K562 (cell line): ENCODE results near the gene SLCO2B1. TPM values are rescaled to one million over a fixed set of nuclear protein-coding genes. Genes with fewer than 3 reads are reported as not detected.

Source experiments
- ATAC-seq: fragments of 200-7000 bp; cut with Tn5 transposase; 3 replicates; pipeline ENCODE4 v1.9.1; 2020; ENCODE audit warnings: moderate library complexity
- BruUV-seq: library from RNA; stranded (reverse); fragments of 400-500 nt; replicated peaks from 2 replicates; lab custom pipeline; 2021; lab: Mats Ljungman, UMichigan
- CTCF ChIA-PET: fragments of 300-600 bp; formaldehyde crosslinking; extraction: SDS; loops from one replicate; lab custom pipeline; 2021; ENCODE audit warnings: low intra/inter-chr PET ratio; lab: Yijun Ruan, JAX
- POLR2A ChIA-PET: fragments of 300-600, 350-650 bp; sonication (Branson Sonifier 250); formaldehyde crosslinking; extraction: SDS; loops from one replicate; lab custom pipeline; 2021; ENCODE audit warnings: antibody characterized with exemption, inconsistent platforms; lab: Yijun Ruan, JAX
- DNase-seq, 4 experiments: peaks; one replicate each; pipeline versions ENCODE4 v3.0.0 to v3.0.0-alpha.2; 2011 to 2018; ENCODE audit warnings: low spot score in 3 of 4, mixed read lengths in 3 of 4; ENCODE audit errors: extremely low read depth in 1 of 4
- FAIRE-seq: peaks from 2 replicates; lab custom pipeline; 2011; peaks lifted over from hg19 to GRCh38; lab: Jason Lieb, UNC
- H2AFZ ChIP-seq: 2 replicates; pipeline ENCODE4 v1.6.0; 2011; ENCODE audit warnings: low read depth, low read length, control low read depth, inconsistent platforms
- H3K27ac ChIP-seq: fragments of 200-600 bp; 3 replicates; pipeline ENCODE4 v1.8.0; 2011; ENCODE audit warnings: low read depth, mild to moderate bottlenecking, control low read depth, inconsistent platforms, low read length, moderate library complexity, mixed read lengths; ENCODE audit errors: extremely low read depth
- H3K27me3 ChIP-seq, 2 experiments: fragments of 300-600 bp in 1 of 2; 2 replicates in 1 of 2; 3 replicates in 1 of 2; pipeline versions ENCODE4 v1.6.0 to v1.8.0; 2011; ENCODE audit warnings: inconsistent platforms in 2 of 2, low read length in 2 of 2, mild to moderate bottlenecking in 1 of 2, mixed read lengths in 1 of 2, moderate library complexity in 1 of 2; ENCODE audit not compliant: control insufficient read depth in 2 of 2, insufficient read depth in 2 of 2
- H3K36me3 ChIP-seq: fragments of 300-600 bp; 3 replicates; pipeline ENCODE4 v1.8.0; 2011; ENCODE audit warnings: mild to moderate bottlenecking, low read length, inconsistent platforms; ENCODE audit not compliant: control insufficient read depth, insufficient read depth
- H3K4me1 ChIP-seq, 2 experiments: fragments of 200-600 bp in 1 of 2; replicated peaks in 1 of 2; 2 replicates in 1 of 2; 3 replicates in 1 of 2; pipeline versions ENCODE4 v1.5.1 to v1.8.0; 2011; ENCODE audit warnings: inconsistent platforms in 2 of 2, low read length in 2 of 2, mild to moderate bottlenecking in 1 of 2, mixed read lengths in 1 of 2, moderate library complexity in 1 of 2; ENCODE audit not compliant: control insufficient read depth in 2 of 2, insufficient read depth in 2 of 2
- H3K4me2 ChIP-seq: 2 replicates; pipeline ENCODE4 v1.6.1; 2011; ENCODE audit warnings: low read length, control low read depth, inconsistent platforms, mixed read lengths; ENCODE audit not compliant: insufficient read depth
- H3K4me3 ChIP-seq: fragments of 200-600 bp; sonication (generic), shearing (Covaris generic); 2 replicates; pipeline ENCODE4 v1.5.1; 2016; ENCODE audit warnings: control low read depth, inconsistent platforms
- H3K79me2 ChIP-seq: fragments of 200-600 bp; 3 replicates; pipeline ENCODE4 v1.8.0; 2011; ENCODE audit warnings: low read length, inconsistent platforms; ENCODE audit not compliant: control insufficient read depth, insufficient read depth
- H3K9ac ChIP-seq, 2 experiments: 2 replicates each; pipeline versions ENCODE4 v1.6.0 to v1.6.1; 2011; ENCODE audit warnings: low read depth in 2 of 2, low read length in 2 of 2, control low read depth in 1 of 2, inconsistent platforms in 1 of 2, mild to moderate bottlenecking in 1 of 2, mixed read lengths in 1 of 2; ENCODE audit not compliant: insufficient read depth in 1 of 2
- H3K9me1 ChIP-seq: one replicate; pipeline ENCODE4 v1.6.0; 2011; ENCODE audit warnings: inconsistent platforms, mild to moderate bottlenecking, low read length, moderate library complexity; ENCODE audit not compliant: control insufficient read depth, insufficient read depth
- H3K9me3 ChIP-seq: replicated peaks from 2 replicates; pipeline ENCODE4 v1.5.1; 2011; ENCODE audit warnings: low read depth, low read length, inconsistent platforms; ENCODE audit not compliant: control insufficient read depth, insufficient read depth
- H4K20me1 ChIP-seq: replicated peaks from 2 replicates; pipeline ENCODE4 v1.6.1; 2011; ENCODE audit warnings: low read length, inconsistent platforms, mixed read lengths; ENCODE audit not compliant: control insufficient read depth, insufficient read depth
- FOSL1 ChIP-seq: fragments of 200-800 bp; sonication (Bioruptor generic); conservative IDR thresholded peaks from 2 replicates; pipeline ENCODE4 v1.6.1; 2016; ENCODE audit warnings: missing genetic modification characterization, missing compliant biosample characterization
- PML ChIP-seq: IDR thresholded peaks from 2 replicates; pipeline ENCODE4 v1.6.1; 2012; ENCODE audit warnings: low read length, inconsistent platforms
- SRSF9 ChIP-seq: fragments of 200-400 bp; formaldehyde crosslinking; IDR thresholded peaks from 2 replicates; pipeline ENCODE4 v1.6.1; 2017; ENCODE audit warnings: low read depth, low read length, borderline replicate concordance
- WGBS: fragments of 100-300 bp; shearing (Covaris generic); methylation state at CpG from one replicate; pipeline ENCODE4 v1.1.6; 2016; ENCODE audit warnings: low coverage, mixed read lengths; ENCODE audit not compliant: insufficient coverage; ENCODE audit errors: missing lambda C conversion rate; 5-methylcytosine and 5-hydroxymethylcytosine counted together
- in situ Hi-C: fragments of 300-500 bp; cut with MboI; formaldehyde crosslinking; loops from 4 replicates; pipeline ENCODE4 v1.15.0; 2018; ENCODE audit warnings: inconsistent platforms, mixed read lengths
- intact Hi-C: fragments of 100-400 bp; cut with micrococcal nuclease; formaldehyde crosslinking; loops from 2 replicates; pipeline ENCODE4 v1.14.2; 2022
- polyA plus RNA-seq, 8 experiments: library from polyadenylated mRNA; depleted of rRNA in 4 of 8; stranded (reverse) in 5 of 8; unstranded in 3 of 8; fragments of >200 nt; fragmentation: Nextera tagmentation in 2 of 8; fragmentation: Illumina TruSeq in 1 of 8; extraction: Ambion mirVana in 2 of 8; extraction: Trizol in 1 of 8; gene quantifications; 2 replicates each; pipeline versions ENCODE4 v1.2.1 to v1.2.3, GENCODE V29; 2011 to 2014; ENCODE audit warnings: inconsistent platforms in 1 of 8, missing spikeins in 1 of 8
- total RNA-seq, 7 experiments: library from RNA; depleted of rRNA in 6 of 7; stranded (reverse); fragments of >200 nt in 6 of 7; fragmentation: Illumina TruSeq in 2 of 7; extraction: Trizol in 2 of 7; gene quantifications; 2 replicates each; pipeline versions ENCODE4 v1.2.1 to v1.2.3, GENCODE V29; 2011 to 2021; ENCODE audit warnings: low replicate concordance in 1 of 7
- TF ChIP-seq, protein P1 (sequence below), 2 experiments: fragments of 450-650 bp; formaldehyde crosslinking in 1 of 2; IDR thresholded peaks; 2 replicates each; pipeline versions ENCODE4 v1.4.0 to v1.6.1; 2014 to 2020; ENCODE audit warnings: mild to moderate bottlenecking in 2 of 2, borderline replicate concordance in 1 of 2, low read depth in 1 of 2
- TF ChIP-seq, protein P2 (sequence below): fragments of 250-450 bp; sonication (Bioruptor Pico); IDR thresholded peaks from 2 replicates; pipeline ENCODE4 v1.8.0; 2021; ENCODE audit warnings: mild to moderate bottlenecking, moderate library complexity
- TF ChIP-seq, protein P3 (sequence below): sonication (generic); formaldehyde crosslinking; IDR thresholded peaks from 2 replicates; pipeline ENCODE4 v1.8.1; 2023; ENCODE audit warnings: mild to moderate bottlenecking, missing genetic modification reagents

Gene SLCO2B1
- total and polyA plus RNA-seq, 9 of the 15 experiments (the other 6 are each of a cell fraction or from before 2014, with no cell fraction given): 0.70 to 14.7 (median 7.6) TPM

DNA sequence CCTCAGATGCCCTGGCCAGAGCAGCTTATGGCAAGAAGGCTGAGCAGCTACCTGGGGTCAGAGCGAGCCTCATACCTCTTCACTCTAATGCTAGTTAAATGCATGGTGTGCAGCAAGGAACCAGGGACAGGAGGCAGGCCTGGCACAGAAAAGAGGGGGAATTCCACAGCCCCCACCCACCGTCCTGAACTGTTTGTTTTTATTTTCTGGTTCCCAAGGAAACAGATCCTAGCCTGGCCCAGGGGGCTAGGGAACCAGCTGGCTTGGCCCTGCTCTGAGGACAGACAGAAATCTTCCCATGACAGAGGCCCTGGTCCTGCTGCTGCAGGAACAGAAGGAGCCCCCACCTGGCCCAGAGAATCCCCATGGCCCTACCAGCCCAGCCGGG is 40.4 kb downstream of the SLCO2B1 start (continued):
- TF ChIP-seq, protein P1, sequence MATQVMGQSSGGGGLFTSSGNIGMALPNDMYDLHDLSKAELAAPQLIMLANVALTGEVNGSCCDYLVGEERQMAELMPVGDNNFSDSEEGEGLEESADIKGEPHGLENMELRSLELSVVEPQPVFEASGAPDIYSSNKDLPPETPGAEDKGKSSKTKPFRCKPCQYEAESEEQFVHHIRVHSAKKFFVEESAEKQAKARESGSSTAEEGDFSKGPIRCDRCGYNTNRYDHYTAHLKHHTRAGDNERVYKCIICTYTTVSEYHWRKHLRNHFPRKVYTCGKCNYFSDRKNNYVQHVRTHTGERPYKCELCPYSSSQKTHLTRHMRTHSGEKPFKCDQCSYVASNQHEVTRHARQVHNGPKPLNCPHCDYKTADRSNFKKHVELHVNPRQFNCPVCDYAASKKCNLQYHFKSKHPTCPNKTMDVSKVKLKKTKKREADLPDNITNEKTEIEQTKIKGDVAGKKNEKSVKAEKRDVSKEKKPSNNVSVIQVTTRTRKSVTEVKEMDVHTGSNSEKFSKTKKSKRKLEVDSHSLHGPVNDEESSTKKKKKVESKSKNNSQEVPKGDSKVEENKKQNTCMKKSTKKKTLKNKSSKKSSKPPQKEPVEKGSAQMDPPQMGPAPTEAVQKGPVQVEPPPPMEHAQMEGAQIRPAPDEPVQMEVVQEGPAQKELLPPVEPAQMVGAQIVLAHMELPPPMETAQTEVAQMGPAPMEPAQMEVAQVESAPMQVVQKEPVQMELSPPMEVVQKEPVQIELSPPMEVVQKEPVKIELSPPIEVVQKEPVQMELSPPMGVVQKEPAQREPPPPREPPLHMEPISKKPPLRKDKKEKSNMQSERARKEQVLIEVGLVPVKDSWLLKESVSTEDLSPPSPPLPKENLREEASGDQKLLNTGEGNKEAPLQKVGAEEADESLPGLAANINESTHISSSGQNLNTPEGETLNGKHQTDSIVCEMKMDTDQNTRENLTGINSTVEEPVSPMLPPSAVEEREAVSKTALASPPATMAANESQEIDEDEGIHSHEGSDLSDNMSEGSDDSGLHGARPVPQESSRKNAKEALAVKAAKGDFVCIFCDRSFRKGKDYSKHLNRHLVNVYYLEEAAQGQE (IDR thresholded peaks at IDR 0.05; ENCODE audit: borderline replicate concordance): no peak
- TF ChIP-seq, protein P1 (CRISPR knock-in tag; IDR thresholded peaks at IDR 0.05; ENCODE audit: low read depth): no peak
- TF ChIP-seq PML: no peak

DNA sequence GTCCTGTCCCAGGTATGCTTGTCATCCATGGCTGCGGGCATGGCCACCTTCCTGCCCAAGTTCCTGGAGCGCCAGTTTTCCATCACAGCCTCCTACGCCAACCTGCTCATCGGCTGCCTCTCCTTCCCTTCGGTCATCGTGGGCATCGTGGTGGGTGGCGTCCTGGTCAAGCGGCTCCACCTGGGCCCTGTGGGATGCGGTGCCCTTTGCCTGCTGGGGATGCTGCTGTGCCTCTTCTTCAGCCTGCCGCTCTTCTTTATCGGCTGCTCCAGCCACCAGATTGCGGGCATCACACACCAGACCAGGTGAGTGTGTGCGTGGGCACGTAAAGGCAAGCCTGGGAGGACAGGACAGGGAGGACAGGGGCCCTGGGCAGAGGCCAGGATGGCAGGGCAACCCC is 42.4 kb downstream of the SLCO2B1 start:
- FAIRE-seq: no peak
- ATAC-seq: no peak
- 35% methylated on average over 15 of the region's 15 CpGs for WGBS
- TF ChIP-seq FOSL1: no peak
- TF ChIP-seq, protein P2, sequence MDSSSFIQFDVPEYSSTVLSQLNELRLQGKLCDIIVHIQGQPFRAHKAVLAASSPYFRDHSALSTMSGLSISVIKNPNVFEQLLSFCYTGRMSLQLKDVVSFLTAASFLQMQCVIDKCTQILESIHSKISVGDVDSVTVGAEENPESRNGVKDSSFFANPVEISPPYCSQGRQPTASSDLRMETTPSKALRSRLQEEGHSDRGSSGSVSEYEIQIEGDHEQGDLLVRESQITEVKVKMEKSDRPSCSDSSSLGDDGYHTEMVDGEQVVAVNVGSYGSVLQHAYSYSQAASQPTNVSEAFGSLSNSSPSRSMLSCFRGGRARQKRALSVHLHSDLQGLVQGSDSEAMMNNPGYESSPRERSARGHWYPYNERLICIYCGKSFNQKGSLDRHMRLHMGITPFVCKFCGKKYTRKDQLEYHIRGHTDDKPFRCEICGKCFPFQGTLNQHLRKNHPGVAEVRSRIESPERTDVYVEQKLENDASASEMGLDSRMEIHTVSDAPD (CRISPR knock-in tag): no peak
- TF ChIP-seq, protein P3, sequence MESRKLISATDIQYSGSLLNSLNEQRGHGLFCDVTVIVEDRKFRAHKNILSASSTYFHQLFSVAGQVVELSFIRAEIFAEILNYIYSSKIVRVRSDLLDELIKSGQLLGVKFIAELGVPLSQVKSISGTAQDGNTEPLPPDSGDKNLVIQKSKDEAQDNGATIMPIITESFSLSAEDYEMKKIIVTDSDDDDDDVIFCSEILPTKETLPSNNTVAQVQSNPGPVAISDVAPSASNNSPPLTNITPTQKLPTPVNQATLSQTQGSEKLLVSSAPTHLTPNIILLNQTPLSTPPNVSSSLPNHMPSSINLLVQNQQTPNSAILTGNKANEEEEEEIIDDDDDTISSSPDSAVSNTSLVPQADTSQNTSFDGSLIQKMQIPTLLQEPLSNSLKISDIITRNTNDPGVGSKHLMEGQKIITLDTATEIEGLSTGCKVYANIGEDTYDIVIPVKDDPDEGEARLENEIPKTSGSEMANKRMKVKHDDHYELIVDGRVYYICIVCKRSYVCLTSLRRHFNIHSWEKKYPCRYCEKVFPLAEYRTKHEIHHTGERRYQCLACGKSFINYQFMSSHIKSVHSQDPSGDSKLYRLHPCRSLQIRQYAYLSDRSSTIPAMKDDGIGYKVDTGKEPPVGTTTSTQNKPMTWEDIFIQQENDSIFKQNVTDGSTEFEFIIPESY (CRISPR knock-in tag): no peak
- no peak for TF ChIP-seq SRSF9
- H3K36me3 ChIP-seq: no peaks in the 10 kb centered on the region
- H3K27me3 ChIP-seq: no peaks in the 10 kb centered on the region
- no peaks in the 10 kb centered on the region for H3K4me1 ChIP-seq
- H3K79me2 ChIP-seq: no peaks in the 10 kb centered on the region
- BruUV-seq: no TSS peak
- no peaks in the 10 kb centered on the region for H3K9me1 ChIP-seq
- DNase-seq: no peak
- POLR2A ChIA-PET: interaction anchor here (0.5 kb wide), 1 partner anchor 10 kb away, joined by 3 read pairs; no protein-coding TSS in a partner anchor
- CTCF ChIA-PET: no interaction called here
- no peaks in the 10 kb centered on the region for H4K20me1 ChIP-seq
- no peak overlapping the region for H2AFZ ChIP-seq
- H3K4me2 ChIP-seq: no peak overlapping the region
- H3K27ac ChIP-seq: no peak overlapping the region
- H3K4me3 ChIP-seq: no peak overlapping the region
- in situ Hi-C loops (no loop called here), intact Hi-C loops (no loop called here)
- no peaks in the 10 kb centered on the region for H3K9me3 ChIP-seq
- H3K9ac ChIP-seq: no peak overlapping the region
